ENCODE results near the gene LRRN3. TPM values are rescaled to one million over a fixed set of nuclear protein-coding genes. Genes with fewer than 3 reads are reported as not detected.

LRRN3 gene
- polyA plus RNA-seq, 2 of the 4 experiments (the other 2 are of a cell fraction): 0.05 to 0.06 TPM

DNA sequence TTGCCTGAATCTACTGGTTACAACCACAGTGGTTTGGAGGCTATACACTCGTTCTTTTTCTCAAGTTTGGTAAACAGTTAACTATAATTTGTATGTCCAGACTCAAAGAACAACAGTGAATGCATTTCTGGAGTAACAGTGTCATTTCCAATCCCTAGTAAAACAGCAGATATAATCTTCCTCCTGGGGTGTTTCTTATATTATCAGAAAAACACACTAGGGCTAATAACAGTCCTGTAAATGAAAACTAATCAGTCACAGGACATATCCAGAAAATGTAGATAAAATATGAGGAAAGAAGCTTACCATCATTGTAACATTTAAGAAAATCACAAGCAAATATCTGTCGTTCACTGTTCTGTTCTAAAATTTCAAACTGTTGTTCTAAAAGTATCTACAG lies 82.6 kb downstream of the LRRN3 start (continued):
- TF ChIP-seq TFCP2L1 (CRISPR knock-in tag; IDR thresholded peaks at IDR 0.05) (no peak), CHD4 (IDR thresholded peaks at IDR 0.05; ENCODE audit: borderline replicate concordance) (no peak), MAX (IDR thresholded peaks at IDR 0.05) (no peak), EP300 (IDR thresholded peaks at IDR 0.05) (no peak), NFE2L2 (conservative IDR thresholded peaks at IDR 0.05; ENCODE audit: low read length) (no peak), CHD2 (IDR thresholded peaks at IDR 0.05; ENCODE audit: low read length, partially characterized antibody) (no peak)
- TF ChIP-seq, protein P1, sequence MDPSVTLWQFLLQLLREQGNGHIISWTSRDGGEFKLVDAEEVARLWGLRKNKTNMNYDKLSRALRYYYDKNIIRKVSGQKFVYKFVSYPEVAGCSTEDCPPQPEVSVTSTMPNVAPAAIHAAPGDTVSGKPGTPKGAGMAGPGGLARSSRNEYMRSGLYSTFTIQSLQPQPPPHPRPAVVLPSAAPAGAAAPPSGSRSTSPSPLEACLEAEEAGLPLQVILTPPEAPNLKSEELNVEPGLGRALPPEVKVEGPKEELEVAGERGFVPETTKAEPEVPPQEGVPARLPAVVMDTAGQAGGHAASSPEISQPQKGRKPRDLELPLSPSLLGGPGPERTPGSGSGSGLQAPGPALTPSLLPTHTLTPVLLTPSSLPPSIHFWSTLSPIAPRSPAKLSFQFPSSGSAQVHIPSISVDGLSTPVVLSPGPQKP (IDR thresholded peaks at IDR 0.05; ENCODE audit: low read depth, low read length): no peak

GRCh38 chr7:111173990-111174389 lies 83.1 kb downstream of the LRRN3 start:
- DNase-seq (ENCODE audit: low read depth in 1 of 2, low spot score in 1 of 2) (no peak), ATAC-seq (no peak), FAIRE-seq (no peak)
- POLR2A ChIA-PET: no interaction called here
- TF ChIP-seq USF2 (IDR thresholded peaks at IDR 0.05) (no peak), CBX8 (IDR thresholded peaks at IDR 0.05) (no peak), ZSCAN20 (CRISPR knock-in tag; IDR thresholded peaks at IDR 0.05) (no peak), RFX5 (IDR thresholded peaks at IDR 0.05) (no peak), ZFP36 (IDR thresholded peaks at IDR 0.05; ENCODE audit: borderline replicate concordance, partially characterized antibody) (no peak), SREBF2 (IDR thresholded peaks at IDR 0.05) (no peak), PHF8 (IDR thresholded peaks at IDR 0.05; ENCODE audit: borderline replicate concordance, low read depth) (no peak), EHF (CRISPR knock-in tag; IDR thresholded peaks at IDR 0.05) (no peak), KDM1A (IDR thresholded peaks at IDR 0.05; ENCODE audit: low read depth) (no peak), CHD2 (IDR thresholded peaks at IDR 0.05; ENCODE audit: low read length, partially characterized antibody) (no peak), ZC3H11A (IDR thresholded peaks at IDR 0.05) (no peak), RNF2 (IDR thresholded peaks at IDR 0.05; ENCODE audit: borderline replicate concordance, low read depth) (no peak), FOSB (CRISPR knock-in tag; IDR thresholded peaks at IDR 0.05) (no peak), ZNF302 (CRISPR knock-in tag; IDR thresholded peaks at IDR 0.05) (no peak), RCOR1 (IDR thresholded peaks at IDR 0.05; ENCODE audit: low read depth, low read length) (no peak), JUN (IDR thresholded peaks at IDR 0.05) (no peak)
- WGBS (ENCODE audit: missing lambda C conversion rate): 53% methylated on average over 2 of the region's 2 CpGs
- CTCF ChIA-PET: interaction anchor here (1.1 kb wide), 1 partner anchor 10 kb away, joined by 3 read pairs; no protein-coding TSS in a partner anchor
- no peak overlapping the region for H3K27ac ChIP-seq
- no peak overlapping the region for H3K4me2 ChIP-seq
- H3K4me3 ChIP-seq: no peak overlapping the region
- no peaks in the 10 kb centered on the region for H3K9me3 ChIP-seq
- H3K4me1 ChIP-seq: no peaks in the 10 kb centered on the region; the same call in 2 of the 3 replicates

DNA sequence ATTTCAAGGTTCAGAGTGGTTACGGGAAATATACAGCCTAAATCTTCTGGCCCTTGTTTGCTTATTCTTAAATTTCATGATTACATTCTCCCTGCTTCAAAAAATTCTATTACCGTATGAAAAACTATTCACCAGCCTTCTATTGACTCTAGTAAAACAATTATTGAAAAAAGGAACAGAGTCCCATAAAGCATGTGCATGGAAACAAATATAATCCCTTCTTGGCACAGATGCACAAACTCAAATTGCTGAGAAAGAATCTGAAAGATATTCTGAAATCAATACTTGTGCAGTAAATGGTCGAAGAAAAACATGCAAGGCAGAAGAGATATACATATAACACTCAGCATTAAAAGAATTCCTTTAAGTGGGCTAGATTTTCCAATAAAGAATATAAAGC lies 83.6 kb downstream of the LRRN3 start:
- DNase-seq (ENCODE audit: low read depth in 1 of 2, low spot score in 1 of 2) (no peak), ATAC-seq (no peak), FAIRE-seq (no peak)
- POLR2A ChIA-PET: no interaction called here
- H3K27ac ChIP-seq: no peak overlapping the region
- no peaks in the 10 kb centered on the region for H3K9me3 ChIP-seq
- no peaks in the 10 kb centered on the region; the same call in 2 of the 3 replicates for H3K4me1 ChIP-seq
- no peak for TF ChIP-seq RFX5 (IDR thresholded peaks at IDR 0.05)
- no peak for TF ChIP-seq TP53 (CRISPR knock-in tag; IDR thresholded peaks at IDR 0.05)
- TF ChIP-seq JUNB (IDR thresholded peaks at IDR 0.05): no peak
- no peak for TF ChIP-seq NPAS2 (CRISPR knock-in tag; IDR thresholded peaks at IDR 0.05; ENCODE audit: borderline replicate concordance)
- TF ChIP-seq ZFP36 (IDR thresholded peaks at IDR 0.05; ENCODE audit: borderline replicate concordance, partially characterized antibody): no peak
- no peak for TF ChIP-seq ESRRA (IDR thresholded peaks at IDR 0.05; ENCODE audit: borderline replicate concordance, low read length)
- TF ChIP-seq CBX2 (IDR thresholded peaks at IDR 0.05; ENCODE audit: borderline replicate concordance, low read depth): no peak
- no peak for TF ChIP-seq CHD4 (IDR thresholded peaks at IDR 0.05; ENCODE audit: borderline replicate concordance)
- TF ChIP-seq MAX (IDR thresholded peaks at IDR 0.05): no peak
- no peak for TF ChIP-seq HES2 (IDR thresholded peaks at IDR 0.05)
- no peak for TF ChIP-seq HEYL (CRISPR knock-in tag; IDR thresholded peaks at IDR 0.05)
- 55% methylated on average over 3 of the region's 3 CpGs for WGBS (ENCODE audit: missing lambda C conversion rate)
- H3K4me2 ChIP-seq: no peak overlapping the region
- no peak overlapping the region for H3K4me3 ChIP-seq
- CTCF ChIA-PET: no interaction called here
